NCI-H226 (cell line): ENCODE results near the gene FTCD.
"Not testable (repeated sequence)": the region's sequence is repeated elsewhere in the genome, so short reads cannot be mapped to it uniquely, and the experiment has no call there.

Experiments used
- DNase-seq: peaks from one replicate; pipeline ENCODE4 v3.0.0-alpha.2; 2015

FTCD gene

DNA sequence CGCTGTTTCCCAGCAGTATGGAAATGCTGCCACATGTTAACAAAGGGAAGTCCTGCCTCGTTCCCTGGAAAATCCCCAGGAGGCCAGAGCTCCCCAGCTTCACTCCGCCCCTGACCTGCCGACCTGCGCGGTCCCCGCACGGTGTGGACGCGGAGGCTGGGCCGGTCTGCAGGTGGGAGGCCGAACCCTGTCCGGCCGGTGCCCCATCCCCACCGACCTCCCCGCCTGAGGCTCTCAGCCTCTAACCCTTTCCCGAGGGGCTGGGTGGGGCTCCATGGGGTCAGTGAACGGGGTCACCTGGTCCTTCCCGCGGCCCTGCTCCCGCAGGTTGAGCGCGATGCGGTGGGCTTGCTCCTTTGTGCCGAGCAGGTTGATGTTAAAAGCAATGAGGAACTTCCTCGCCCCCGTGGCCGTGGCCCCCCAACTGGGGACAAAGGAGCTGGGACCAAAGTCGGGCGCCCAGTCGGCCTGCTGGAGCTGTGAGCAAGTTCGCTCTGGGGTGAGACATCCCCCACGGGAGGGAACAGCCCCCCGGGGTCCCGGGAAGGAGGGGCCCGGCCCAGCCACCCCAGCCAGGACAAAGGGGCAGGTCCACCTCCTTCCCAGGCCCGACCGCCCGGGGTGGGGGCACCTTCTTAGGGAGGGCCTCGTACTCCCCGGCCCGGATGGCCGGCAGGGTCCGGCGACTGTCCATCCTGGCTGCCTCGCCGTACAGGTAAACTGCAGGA, 4.0 kb downstream of the FTCD start:
- DNase-seq, result no peak

GRCh38 chr21:46150491-46151121, 4.8 kb downstream of the FTCD start:
- no peak for DNase-seq

GRCh38 chr21:46150073-46150472, 5.3 kb downstream of the FTCD start:
- DNase-seq, result no peak

DNA sequence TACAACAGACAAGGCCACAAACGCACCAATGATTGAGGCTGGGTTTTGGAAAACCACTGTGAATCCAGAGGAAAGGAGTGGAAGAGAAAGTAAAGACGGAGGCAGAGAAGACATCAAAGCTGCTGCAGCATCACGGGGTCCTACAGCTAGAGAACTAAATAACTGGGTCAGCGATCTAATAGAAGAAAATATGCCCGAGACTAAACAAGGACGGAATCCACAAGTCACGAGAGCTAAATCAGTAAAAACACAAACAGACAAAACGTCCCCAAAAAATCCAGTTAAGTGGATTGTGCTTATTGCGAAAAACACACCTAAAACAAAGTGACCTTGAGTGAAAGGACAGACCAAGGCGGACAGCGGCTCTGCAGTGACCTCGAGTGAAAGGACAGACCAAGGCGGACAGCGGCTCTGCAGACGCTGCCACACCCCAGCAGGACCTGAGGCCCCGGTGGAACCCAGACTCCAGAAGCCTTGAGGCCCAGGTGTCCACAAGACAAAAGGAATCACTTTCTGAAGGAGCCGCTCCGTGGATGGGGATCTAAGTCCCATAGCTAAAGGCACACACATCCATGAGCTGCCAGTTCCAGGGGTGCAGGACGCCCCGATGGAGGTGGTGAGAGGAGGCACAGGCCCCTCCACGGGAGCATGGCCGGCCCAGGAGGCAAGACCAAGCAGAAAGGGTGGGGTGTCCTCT, 6.0 kb downstream of the FTCD start:
- no peak for DNase-seq

- no peak for DNase-seq
Observed at GRCh38 chr21:46148106-46148505, 7.3 kb downstream of the FTCD start.

DNA sequence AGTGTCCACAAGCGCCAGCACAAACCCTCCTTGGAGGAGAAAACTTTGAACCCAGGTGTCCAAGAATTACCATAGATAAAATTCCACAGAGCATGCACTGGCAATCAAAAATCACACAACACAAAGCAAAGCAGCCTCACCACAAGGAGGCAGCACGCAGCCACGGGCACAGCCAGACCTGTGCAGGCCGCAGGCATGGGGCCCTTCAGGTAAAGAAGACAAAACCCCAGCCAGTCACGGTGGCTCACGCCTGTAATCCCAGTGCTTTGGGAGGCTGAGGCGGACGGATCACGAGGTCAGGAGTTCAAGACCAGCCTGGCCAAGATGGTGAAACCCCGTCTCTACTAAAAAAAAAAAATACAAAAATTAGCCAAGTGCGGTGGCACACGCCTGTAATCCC, 8.0 kb downstream of the FTCD start:
- peak; percentile 34 for DNase-seq

DNA sequence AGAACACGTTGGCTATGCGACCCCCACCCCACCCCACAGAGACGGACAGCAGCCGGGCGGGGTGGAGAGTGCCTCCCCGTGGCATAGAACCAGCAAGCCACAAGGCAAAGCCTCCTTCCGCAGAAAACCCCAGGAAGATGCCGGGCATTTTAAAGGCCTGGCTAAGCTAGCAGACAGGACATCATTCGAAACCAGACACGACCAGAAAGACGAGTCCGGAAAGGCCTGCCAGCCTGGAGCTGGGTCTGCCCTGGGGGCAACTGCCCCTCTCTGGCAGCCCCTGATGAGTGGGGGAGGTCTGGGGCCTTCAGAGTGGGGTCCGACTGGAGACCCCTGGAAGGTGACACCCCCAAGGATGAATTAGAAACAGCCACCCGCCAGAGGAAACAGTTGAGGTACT, 8.5 kb downstream of the FTCD start:
- no peak for DNase-seq

DNA sequence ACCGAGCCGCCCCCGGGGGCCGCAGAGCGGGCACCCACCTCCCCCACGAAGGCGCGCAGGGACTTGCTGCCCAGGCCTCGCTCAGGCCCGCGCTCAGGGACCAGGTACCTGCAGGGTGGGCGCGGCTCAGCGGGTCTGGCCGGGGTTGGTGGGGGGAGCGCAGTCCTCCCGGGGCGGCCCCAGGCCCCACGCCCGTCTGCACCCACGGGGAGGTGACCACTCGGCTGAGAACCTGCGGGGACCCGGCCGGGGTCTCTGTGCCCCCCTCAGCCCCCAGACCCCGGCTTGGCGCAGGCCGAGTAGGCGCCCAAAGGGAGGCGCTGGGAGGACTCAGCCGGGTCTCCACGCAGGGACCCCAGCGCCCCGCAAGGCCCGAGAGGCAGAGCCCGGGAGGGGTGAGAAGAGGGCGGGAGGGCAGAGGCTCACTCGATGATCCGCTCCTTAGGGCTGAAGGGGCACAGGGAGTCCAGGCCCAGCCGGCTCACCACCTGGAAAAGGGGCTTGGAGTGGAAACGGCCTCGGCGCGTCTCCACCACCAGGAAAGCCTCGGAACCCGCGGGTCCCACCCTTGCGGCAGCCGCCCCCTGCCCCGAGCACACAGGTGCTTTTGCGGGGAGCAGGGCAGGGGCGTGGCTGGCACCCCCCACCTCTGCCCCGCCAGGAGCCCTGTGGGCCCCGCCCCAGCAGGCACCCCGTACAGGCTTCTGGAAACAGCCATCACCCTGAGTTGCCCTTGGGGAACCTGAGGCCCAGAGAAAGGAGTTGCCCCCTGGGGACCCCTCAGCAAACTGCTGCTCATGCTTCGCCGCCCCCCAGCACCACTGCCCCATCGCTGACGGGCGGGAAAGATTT, 9.3 kb downstream of the FTCD start:
- DNase-seq, result no peak

GRCh38 chr21:46145159-46145839, 10.1 kb downstream of the FTCD start:
- no peak for DNase-seq

GRCh38 chr21:46144464-46145070, 10.8 kb downstream of the FTCD start:
- no peak for DNase-seq

DNA sequence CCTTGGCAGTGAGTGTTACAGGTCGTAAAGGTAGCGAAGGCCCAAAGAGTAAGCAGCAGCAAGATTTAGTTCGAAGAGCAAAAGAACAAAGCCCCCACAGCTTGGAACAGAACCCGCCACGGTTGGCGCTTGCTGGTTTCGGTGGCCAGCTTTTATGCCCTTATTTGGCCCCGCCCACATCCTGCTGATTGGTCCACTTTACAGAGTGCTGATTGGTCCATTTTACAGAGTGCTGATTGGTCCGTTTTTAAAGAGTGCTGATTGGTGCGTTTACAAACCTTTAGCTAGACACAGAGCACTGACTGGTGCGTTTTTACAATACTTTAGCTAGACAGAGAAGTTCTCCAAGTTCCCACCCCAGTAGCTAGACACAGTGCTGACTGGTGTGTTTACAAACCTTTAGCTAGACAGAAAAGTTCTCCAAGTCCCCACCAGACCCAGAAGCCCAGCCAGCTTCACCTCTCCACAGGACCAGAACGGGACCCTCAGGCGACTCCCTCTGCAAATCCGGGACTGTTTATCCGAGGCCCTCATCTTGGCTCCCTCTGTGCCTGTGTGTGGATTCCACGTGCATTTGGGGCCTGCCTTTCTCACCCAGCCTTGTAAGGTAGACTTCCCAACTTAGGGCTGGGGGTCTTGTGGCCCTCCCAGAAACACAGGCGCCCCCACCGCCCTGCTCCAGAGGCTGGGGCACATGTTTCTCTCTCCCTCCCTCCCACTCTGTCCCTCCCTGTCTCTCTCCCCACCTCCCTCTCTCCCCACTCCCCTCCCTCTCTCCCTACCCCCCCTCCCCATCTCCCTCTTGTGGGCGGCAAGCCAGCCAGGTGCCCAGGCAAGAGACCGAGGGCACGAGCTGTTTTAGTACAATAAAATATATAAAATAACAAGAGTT, 12.6 kb downstream of the FTCD start:
- DNase-seq, result no peak

GRCh38 chr21:46141767-46142581, 13.4 kb downstream of the FTCD start:
- no peak for DNase-seq

- not testable (repeated sequence) for DNase-seq
Observed at GRCh38 chr21:46140352-46141003, 14.9 kb downstream of the FTCD start.

DNA sequence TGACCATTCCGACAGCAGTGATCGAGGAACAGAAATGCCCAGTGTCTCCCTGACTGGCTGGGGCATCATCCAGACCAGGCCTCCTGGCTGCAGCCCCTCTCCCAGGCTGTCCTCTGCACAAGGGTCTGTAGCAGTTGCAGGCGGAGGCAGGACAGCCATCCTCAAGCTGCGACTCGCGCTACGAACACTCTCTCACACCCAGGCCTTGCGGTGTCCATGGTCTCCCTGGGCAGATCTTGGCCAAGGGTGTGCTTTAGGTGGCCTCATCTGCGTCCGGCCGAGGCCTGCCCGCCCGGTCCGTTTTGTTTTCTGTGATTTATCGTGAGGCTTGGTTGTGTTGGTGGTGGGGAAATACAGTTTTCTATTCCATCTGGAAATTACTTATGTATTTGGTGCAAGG, 15.7 kb downstream of the FTCD start:
- no peak for DNase-seq

- DNase-seq, result no peak
Observed at GRCh38 chr21:46138383-46138970, 16.9 kb downstream of the FTCD start.

- DNase-seq, result no peak
Observed at GRCh38 chr21:46137908-46138307, 17.5 kb downstream of the FTCD start.

GRCh38 chr21:46136739-46137349, 18.5 kb downstream of the FTCD start:
- no peak for DNase-seq

DNA sequence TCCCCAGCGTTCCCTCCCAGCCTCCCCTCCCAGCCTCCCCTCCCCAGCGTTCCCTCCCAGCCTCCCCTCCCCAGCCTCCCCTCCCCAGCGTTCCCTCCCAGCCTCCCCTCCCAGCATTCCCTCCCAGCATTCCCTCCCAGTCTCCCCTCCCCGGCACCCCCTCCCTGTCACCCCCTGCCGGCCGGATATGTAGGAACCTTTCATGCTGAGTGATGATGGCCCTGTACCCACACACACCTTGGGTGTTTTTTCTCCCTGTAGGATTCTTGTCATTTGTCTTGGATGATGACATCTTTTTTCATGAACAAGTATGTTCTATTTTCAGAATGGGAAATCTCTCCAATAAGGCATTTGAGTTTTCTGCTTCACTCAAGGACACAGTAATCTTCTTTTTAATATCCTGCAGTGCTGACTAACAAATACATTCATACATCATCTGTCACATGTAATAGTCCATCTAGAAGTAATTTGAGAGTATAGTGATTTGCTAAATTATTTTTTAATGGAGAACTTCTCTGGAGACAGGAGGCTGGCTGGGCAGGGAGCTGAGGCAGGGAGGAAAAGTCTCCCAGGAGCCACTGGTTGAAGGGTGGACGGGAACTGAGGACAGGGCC, 19.5 kb downstream of the FTCD start:
- no peak for DNase-seq
